Gastrocnemius medialis (tissue), 4 donors: ENCODE measurements around the gene ADRA1B. TPM values are rescaled to one million over a fixed set of nuclear protein-coding genes. Genes with fewer than 3 reads are reported as not detected.
"Not testable (repeated sequence)": the region's sequence is repeated elsewhere in the genome, so short reads cannot be mapped to it uniquely, and the experiment has no call there.

Experiments used
- ATAC-seq, 2 donors: fragments of 150-250 bp; one replicate each; pipeline ENCODE4 v1.9.1; 2016
- DNase-seq, 2 donors: peaks; one replicate each; pipeline ENCODE4 v3.0.0-alpha.2; 2019
- H3K27ac ChIP-seq, 4 donors: fragments of 200-600 bp; sonication (generic); 1 replicate in 1 of 4; 2 replicates in 3 of 4; pipeline ENCODE4 v1.5.1; 2016 to 2018; ENCODE audit warnings: mild to moderate bottlenecking in 2 of 4, moderate library complexity in 1 of 4
- H3K27me3 ChIP-seq, 3 donors: fragments of 200-600 bp; sonication (generic) in 2 of 3; 1 replicate in 1 of 3; 2 replicates in 2 of 3; pipeline versions ENCODE4 v1.5.1 to v1.6.0; 2016 to 2019; ENCODE audit warnings: mild to moderate bottlenecking in 1 of 3, moderate library complexity in 1 of 3
- H3K36me3 ChIP-seq, 2 donors: fragments of 200-600 bp; sonication (generic) in 1 of 2; one replicate each; pipeline ENCODE4 v1.5.1; 2017 to 2018
- H3K4me1 ChIP-seq, 2 donors: fragments of 200-600 bp; sonication (generic) in 1 of 2; one replicate each; pipeline ENCODE4 v1.5.1; 2016 to 2017; ENCODE audit warnings: mild to moderate bottlenecking in 2 of 2
- H3K4me3 ChIP-seq, 4 donors: fragments of 200-600 bp; sonication (generic) in 3 of 4; 1 replicate in 1 of 4; 2 replicates in 3 of 4; pipeline ENCODE4 v1.5.1; 2016 to 2019; ENCODE audit warnings: mild to moderate bottlenecking in 2 of 4
- H3K9me3 ChIP-seq, 3 donors: fragments of 200-600 bp; sonication (generic) in 2 of 3; 1 replicate in 1 of 3; 2 replicates in 2 of 3; pipeline ENCODE4 v1.5.1; 2016 to 2019
- CTCF ChIP-seq, 5 experiments: fragments of 450-650 bp in 3 of 5; fragments of 200-600 bp in 2 of 5; sonication (generic) in 2 of 5; IDR thresholded peaks in 4 of 5; conservative IDR thresholded peaks in 1 of 5; 1 replicate in 4 of 5; 2 replicates in 1 of 5; pipeline ENCODE4 v1.5.1; 2016 to 2019; ENCODE audit warnings: antibody characterized with exemption in 5 of 5, mild to moderate bottlenecking in 3 of 5, moderate library complexity in 3 of 5
- POLR2A ChIP-seq, 2 donors: fragments of 450-650 bp; IDR thresholded peaks; one replicate each; pipeline ENCODE4 v1.6.1; 2017; ENCODE audit warnings: antibody characterized with exemption in 2 of 2, mild to moderate bottlenecking in 2 of 2, moderate library complexity in 2 of 2
- in situ Hi-C, 4 donors: fragments of 200-750 bp; cut with MboI; loops; one replicate each; pipeline versions ENCODE4 v1.15.0 to v1.8.0; 2017; ENCODE audit warnings: low sequenced_read_pairs in 4 of 4
- intact Hi-C: fragments of 100-400 bp; cut with DNase I; formaldehyde crosslinking; loops from one replicate; pipeline ENCODE4 v1.15.1; 2023; ENCODE audit warnings: low total_unique reads
- total RNA-seq, 4 donors: library from RNA; depleted of rRNA; stranded (reverse); fragments of >200 nt; gene quantifications; one replicate each; pipeline versions ENCODE4 v1.1.0 to v1.2.3, GENCODE V29; 2016

ADRA1B gene
- total RNA-seq, 4 donors from 2014 or later = 0.61 to 1.9 (median 0.94) TPM

GRCh38 chr5:160009591-160009989, 93.3 kb downstream of the ADRA1B start:
- H3K27ac ChIP-seq = peak overlapping the region; percentile 84 to 88 (median 86)
- intact Hi-C loops (loop anchor here (1.0 to 2.0 kb wide), 2 partner anchors 110 to 747 kb away; partner anchors contain the start of genes PWWP2A and UBLCP1), in situ Hi-C loops (no loop called here)
- DNase-seq (no peak), ATAC-seq (peak in 1 of 2 donors; percentile 7)
- peaks cover 10 to 20% of the 10 kb centered on the region in 2 donors for H3K4me1 ChIP-seq
- no peaks in the 10 kb centered on the region for H3K9me3 ChIP-seq
- H3K36me3 ChIP-seq = peaks cover 0 to 24% of the 10 kb centered on the region in 2 donors
- no peaks in the 10 kb centered on the region for H3K27me3 ChIP-seq
- peak overlapping the region; percentile 72 to 92 (median 82) for H3K4me3 ChIP-seq
- TF ChIP-seq CTCF (IDR thresholded peaks at IDR 0.05 in 4 of 5, conservative IDR thresholded peaks at IDR 0.05 in 1 of 5) (no peak), POLR2A (IDR thresholded peaks at IDR 0.05) (no peak)

GRCh38 chr5:160011471-160011870, 95.2 kb downstream of the ADRA1B start:
- no peak for DNase-seq
- no peak for ATAC-seq
- Histone ChIP-seq H3K9me3 (no peaks in the 10 kb centered on the region), H3K4me3 (no peak overlapping the region), H3K36me3 (peaks cover 0 to 36% of the 10 kb centered on the region in 2 donors), H3K27ac (no peak overlapping the region), H3K4me1 (peaks cover 10 to 20% of the 10 kb centered on the region in 2 donors), H3K27me3 (no peaks in the 10 kb centered on the region)
- TF ChIP-seq POLR2A (IDR thresholded peaks at IDR 0.05) = no peak
- TF ChIP-seq CTCF (IDR thresholded peaks at IDR 0.05 in 4 of 5, conservative IDR thresholded peaks at IDR 0.05 in 1 of 5) = no peak
- intact Hi-C loops (no loop called here), in situ Hi-C loops (no loop called here)

GRCh38 chr5:160014197-160014596, 97.9 kb downstream of the ADRA1B start:
- ATAC-seq, H3K27me3 ChIP-seq, H3K9me3 ChIP-seq, H3K27ac ChIP-seq, in situ Hi-C loops, intact Hi-C loops, H3K4me3 ChIP-seq, DNase-seq: not testable (repeated sequence)
- Histone ChIP-seq H3K4me1 (peaks cover 10 to 16% of the 10 kb centered on the region in 2 donors), H3K36me3 (peaks cover 0 to 40% of the 10 kb centered on the region in 2 donors)

GRCh38 chr5:160018945-160019625, 102.8 kb downstream of the ADRA1B start:
- in situ Hi-C loops = no loop called here
- H3K36me3 ChIP-seq = peaks cover 0 to 24% of the 10 kb centered on the region in 2 donors
- intact Hi-C loops = no loop called here
- H3K27ac ChIP-seq = no peak overlapping the region
- peaks cover 6 to 13% of the 10 kb centered on the region in 2 donors for H3K4me1 ChIP-seq
- TF ChIP-seq CTCF (IDR thresholded peaks at IDR 0.05 in 4 of 5, conservative IDR thresholded peaks at IDR 0.05 in 1 of 5) (no peak), POLR2A (IDR thresholded peaks at IDR 0.05) (no peak)
- H3K27me3 ChIP-seq = no peaks in the 10 kb centered on the region
- H3K4me3 ChIP-seq = no peak overlapping the region
- DNase-seq (no peak), ATAC-seq (no peak)
- no peaks in the 10 kb centered on the region for H3K9me3 ChIP-seq

- Histone ChIP-seq H3K4me3 (no peak overlapping the region), H3K36me3 (peaks cover 0 to 19% of the 10 kb centered on the region in 2 donors), H3K27ac (no peak overlapping the region), H3K9me3 (no peaks in the 10 kb centered on the region), H3K27me3 (no peaks in the 10 kb centered on the region), H3K4me1 (peaks cover 6 to 13% of the 10 kb centered on the region in 2 donors)
- no peak for TF ChIP-seq POLR2A (IDR thresholded peaks at IDR 0.05)
- TF ChIP-seq CTCF (IDR thresholded peaks at IDR 0.05 in 4 of 5, conservative IDR thresholded peaks at IDR 0.05 in 1 of 5) = no peak
- intact Hi-C loops = loop anchor here (5.0 kb wide), 1 partner anchor 97 kb away; the partner anchor contains the start of gene PWWP2A
- DNase-seq = no peak
- in situ Hi-C loops = loop anchor here (5.0 to 10.0 kb wide), 4 partner anchors 94 to 374 kb away; partner anchors contain the start of gene PWWP2A (in 1 of the 4)
- no peak for ATAC-seq
Observed at GRCh38 chr5:160020266-160020770, 104.0 kb downstream of the ADRA1B start.
